H4 (cell line): Measurements from ENCODE around the gene EOLA1. TPM values are rescaled to one million over a fixed set of nuclear protein-coding genes. Genes with fewer than 3 reads are reported as not detected.
"Not testable (repeated sequence)": the region's sequence is repeated elsewhere in the genome, so short reads cannot be mapped to it uniquely, and the experiment has no call there.

Experiments
- DNase-seq: peaks from one replicate; pipeline ENCODE4 v3.0.0-alpha.2; 2015; ENCODE audit warnings: low spot score
- total RNA-seq: library from RNA; depleted of rRNA; stranded (reverse); fragments of >200 nt; shearing (Covaris generic); gene quantifications from 2 replicates; pipeline ENCODE4 v1.2.3, GENCODE V29; 2014

The EOLA1 gene
- total RNA-seq, 1 experiment from 2014 or later: 15.7 TPM

DNA sequence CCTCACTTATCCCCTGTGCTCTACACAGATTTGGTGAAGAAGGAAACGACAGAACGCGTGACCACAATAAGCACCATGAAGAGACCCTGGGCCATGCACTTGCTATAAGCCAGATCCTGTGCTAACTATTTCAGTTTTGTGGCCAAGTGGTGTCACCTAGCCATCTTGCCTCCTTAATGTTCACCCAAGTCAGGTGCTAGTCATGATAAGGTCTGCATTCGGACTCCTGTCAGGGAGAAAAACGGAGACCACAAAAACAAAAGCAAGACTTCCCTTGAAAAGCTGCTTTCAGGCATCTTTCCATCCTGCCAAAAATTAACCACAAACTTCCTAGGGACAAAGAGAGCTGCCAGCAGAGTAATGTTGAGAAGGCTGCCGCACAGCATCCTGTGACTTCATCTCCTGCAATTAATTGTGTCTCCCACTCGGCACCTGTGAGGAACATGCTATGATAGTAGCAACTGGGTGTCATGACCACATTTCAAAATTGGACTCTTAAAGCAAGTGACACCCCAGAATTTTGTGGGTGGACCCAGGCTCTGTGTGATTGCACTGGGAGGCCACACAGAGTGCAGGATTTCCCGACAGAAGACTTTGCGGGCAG lies 26.9 kb upstream of the EOLA1 start:
- DNase-seq: peak; percentile 49

DNA sequence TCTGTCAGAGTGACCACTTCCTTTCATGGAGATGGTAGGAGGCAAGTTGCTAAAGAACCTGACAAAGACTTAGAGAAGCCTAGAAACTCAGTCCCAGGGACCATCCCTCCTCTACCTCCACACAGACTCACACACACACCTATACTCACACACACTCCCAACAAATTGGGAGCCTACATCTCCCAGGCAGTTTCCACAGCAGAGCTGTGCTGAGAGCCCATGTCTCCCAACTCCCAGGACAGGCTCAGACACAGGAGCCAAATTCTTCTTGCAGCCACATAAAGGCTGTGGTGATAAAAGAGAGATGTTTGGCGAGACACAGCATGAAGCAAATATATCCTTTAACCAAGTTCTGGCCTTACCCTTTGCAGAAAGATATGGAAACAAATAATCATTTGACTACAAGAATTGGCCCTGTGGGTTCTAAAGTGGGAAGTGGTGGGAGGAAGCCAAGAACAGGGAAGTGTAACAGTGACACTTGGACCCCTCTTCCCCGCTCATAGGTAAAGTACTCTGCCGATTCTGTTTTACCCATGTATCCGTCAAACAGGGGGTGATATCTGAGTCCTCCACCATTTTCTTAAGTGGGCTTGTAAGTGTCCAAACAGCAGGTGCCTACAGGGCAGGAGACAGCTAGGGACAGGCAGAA lies 24.7 kb upstream of the EOLA1 start:
- DNase-seq: no peak

DNA sequence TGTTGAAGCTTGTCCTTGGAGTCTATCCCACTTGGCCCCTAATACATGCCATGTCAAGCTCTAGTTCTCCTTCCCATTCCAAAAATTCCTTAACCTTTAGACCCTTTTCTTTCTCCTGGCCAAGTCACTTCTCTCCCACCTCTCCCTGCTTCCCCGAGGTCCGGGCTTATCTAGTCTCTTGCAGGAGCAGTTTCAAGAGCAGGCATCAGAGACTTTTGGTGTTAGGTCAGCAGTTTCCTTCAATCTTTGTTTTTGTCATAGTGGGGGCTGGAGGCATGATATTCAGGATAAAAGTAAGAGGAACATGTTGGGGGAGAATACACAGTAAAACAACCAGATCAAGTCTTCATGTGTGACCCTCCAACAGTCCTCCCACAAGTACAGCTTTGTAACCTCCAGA lies 24.2 kb upstream of the EOLA1 start:
- DNase-seq: no peak

DNA sequence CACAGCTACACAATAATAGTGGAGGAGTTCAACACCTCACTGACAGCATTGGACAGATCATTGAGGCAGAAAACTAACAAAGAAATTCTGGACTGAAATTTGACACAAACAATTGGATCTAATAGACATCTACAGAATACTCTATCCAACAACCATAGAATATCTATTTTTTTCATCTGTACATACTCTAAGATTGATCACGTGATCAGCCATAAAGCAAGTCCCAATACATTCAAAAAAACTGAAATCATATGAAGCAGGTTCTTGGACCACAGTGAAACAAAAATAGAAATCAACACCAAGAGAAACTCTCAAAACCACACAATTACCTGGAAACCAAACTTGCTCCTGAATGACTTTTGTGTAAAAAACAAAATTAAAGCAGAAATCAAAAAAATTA lies 23.5 kb upstream of the EOLA1 start:
- DNase-seq: no peak

DNA sequence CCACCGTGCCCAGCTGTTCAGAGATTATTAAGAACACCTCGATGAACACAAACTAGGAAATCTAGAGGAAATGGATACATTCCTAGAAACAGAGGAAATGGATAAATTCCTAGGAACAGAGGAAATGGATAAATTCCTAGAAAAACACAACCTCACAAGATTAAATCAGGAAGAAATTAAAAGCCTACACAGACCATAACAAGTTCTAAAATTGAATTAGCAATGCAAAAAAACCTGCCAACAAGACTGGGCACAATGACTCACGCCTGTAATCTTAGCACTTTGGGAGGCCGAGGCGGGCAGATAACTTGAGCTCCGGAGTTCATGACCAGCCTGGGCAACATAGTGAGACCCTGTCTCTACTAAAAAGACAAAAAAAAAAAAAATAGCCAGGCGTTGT lies 22.6 kb upstream of the EOLA1 start:
- DNase-seq: no peak

DNA sequence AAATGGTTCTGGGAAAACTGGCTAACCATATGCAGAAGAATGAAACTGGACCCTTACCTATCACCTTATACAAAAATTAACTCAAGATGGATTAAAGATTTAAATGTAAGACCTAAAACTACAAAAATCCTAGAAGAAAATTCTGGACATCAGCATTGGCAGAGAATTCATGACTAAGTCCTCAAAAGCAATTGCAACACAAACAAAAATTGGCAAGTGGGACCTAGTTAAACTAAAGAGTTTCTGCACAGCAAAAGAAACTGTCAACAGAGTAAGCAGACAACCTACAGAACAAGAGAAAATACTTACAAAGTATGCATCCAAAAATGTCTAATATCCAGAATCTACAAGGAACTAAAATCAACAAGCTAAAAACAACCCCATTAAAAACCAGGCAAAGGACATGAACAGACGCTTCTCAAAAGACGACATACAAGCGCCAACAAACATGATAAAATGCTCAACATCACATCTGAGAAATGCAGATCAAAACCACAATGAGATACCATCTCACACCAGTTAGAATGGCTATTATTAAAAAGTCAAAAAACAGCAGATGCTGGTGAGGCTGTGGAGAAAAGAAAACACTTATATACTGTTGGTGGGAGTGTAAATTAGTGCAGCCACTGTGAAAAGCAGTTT lies 20.1 kb upstream of the EOLA1 start:
- not testable (repeated sequence) for DNase-seq

DNA sequence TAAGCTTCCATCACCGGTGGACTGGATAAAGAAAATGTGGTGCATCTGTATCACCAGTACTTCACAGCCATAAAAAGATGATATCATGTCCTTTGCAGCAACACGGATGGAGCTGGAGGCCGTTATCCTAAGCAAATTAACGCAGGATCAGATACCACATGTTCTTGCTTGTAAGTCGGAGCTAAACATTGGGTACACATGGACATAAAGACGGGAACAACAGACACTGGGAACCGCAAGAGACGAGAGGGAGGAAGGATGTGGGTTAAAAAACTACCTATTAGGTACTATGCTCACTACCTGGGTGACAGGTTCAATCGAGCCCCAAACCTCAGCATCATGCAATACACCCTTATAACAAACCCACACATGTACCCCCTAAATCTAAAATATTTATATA lies 19.4 kb upstream of the EOLA1 start:
- no peak for DNase-seq

DNA sequence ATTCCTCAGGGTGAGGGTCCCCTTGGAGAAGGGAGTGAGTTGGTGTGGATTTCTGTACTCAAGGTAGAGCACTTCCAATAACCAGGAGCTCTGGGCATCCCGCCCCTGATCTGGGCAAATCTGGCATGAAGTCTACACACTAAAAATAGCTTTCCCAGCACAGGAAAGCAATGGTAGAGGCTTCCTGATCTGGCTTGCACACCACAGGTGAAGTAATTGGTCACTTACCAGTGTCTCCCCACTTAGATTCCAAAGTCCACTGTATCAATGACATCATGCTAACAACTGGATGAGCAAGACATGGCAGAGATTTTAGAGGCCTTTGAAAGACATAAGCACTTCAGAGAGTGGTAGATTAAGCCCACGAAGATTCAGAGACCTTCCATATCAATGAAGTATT lies 17.9 kb upstream of the EOLA1 start:
- DNase-seq: no peak

DNA sequence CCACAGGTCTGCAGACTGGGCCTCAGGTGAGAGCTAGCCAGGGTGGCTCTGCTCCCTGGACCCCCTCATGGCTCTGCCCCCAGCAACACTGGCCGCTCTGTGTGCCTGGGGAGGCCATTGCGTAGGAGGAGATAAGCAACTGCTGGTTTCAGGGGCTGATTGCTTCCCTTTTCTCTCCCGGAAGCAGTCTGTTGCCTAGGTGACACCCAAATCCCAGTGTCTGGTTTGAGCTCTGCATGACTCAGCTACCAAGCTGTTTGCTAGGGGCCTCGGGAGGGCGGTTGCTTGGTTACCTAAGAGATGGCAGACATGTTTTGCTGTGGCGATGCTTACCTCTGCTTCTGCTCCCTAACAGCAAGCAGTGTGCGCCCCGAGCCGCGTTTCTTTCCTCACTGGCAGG lies 15.4 kb upstream of the EOLA1 start:
- DNase-seq: peak; percentile 38

DNA sequence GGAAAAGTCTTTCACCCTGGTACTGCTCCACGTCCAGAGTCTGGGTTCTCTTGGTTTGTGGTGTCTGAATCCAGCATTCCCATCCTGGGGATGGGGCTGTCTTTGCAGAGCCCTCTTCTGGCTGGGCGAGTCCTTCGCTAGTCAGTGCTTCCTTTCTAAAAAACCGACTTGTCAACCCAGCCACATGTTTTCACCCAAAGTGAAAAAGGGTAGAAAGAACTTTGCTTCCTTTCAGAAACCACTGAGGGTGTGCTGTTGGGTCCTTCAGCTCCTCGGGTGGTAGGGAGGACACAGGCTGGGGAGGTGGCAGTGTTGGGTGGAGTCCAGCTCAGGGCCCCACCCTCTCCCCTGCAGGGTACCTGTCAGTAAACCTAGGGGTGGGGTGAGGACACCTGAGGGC lies 14.9 kb upstream of the EOLA1 start:
- DNase-seq: not testable (repeated sequence)

DNA sequence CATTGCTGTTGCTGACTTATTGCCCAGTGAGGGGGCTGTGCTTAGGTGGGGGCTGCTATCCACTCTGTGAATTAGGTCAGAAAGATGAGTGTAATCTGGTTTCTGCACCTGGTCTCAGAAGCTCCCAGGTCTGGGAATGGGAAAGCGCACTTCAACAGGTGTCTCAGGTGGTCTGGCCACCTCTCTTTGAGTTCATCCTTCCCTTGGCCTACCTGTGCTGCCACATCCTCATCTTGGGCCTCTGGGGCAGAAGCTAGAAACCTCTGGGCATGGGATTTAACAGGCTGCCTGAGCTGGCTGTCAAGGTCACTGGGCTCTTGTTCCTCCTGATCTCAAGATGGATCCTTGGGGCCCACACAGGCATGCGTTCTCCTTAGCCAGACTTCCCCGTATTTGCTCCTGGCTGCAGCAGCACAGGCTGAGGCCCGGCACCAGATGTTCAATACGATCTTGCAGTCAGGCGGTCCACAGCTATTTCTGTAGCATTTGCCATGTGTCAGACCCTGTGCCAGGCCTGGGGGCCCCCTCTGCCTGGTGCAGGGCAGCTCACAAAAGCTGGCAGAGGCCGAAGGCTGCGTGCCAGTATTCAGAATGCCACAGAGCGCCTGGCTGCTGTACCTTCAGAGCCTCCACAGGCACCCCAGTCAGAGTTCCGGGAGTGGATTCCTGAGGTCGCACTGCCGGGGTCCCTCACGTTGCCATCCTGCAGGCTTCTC lies 14.3 kb upstream of the EOLA1 start:
- DNase-seq: not testable (repeated sequence)

DNA sequence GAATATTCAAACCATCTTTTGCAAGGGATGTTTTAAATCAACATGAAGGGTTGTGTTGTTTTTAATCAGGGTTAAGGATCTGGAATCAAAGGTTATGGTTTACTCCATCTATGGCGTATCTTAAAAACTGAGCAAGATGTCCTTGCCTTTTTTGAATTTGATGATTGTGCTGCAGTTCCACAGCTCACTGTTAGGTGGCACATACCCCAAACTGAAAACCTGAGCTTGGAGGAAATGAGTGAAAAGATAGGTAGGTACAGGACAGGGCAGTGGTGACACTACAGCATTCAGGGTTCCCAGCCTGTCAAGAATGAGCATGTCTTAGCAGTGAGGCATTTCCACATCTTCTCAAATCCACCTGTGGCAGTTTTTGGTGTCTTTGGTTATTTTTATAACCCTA lies 13.1 kb upstream of the EOLA1 start:
- DNase-seq: no peak

DNA sequence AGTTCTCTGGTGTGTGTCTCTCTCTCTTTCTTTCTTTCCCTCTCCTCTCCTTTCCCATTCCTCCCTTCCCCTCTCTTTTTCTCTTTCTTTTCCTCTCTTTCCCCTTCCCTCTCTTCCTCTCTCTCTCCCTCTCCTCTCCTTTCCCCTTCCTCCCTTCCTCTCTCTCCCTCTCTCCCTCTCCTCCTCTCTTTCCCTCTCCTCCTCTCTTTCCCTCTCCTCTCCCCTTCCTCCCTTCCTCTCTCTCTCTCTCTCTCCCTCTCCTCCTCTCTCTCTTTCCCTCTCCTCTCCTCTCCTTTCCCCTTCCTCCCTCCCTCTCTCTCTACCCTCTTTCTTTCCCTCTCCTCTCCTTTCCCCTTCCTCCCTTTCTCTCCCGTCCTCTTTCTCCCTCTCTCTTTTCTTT lies 12.4 kb upstream of the EOLA1 start:
- no peak for DNase-seq

DNA sequence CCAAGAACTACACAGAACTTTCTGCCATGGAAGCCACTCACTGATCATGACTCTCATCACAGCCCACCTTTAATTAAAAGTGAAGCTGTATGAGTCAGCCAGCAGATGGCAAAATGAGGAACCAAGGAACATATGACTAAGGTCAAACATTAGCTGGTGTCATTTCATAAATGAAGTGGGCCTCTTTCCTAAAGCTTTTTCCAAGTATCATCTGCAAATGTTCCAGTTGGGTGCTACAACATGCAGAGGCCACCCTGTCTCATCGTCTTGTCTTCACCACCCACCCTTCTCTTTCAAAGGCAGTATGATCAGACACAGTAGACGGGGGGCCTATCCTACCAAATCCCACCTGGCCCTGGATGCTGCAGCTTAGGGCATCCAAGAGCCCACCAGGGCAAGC lies 9.2 kb upstream of the EOLA1 start:
- no peak for DNase-seq

DNA sequence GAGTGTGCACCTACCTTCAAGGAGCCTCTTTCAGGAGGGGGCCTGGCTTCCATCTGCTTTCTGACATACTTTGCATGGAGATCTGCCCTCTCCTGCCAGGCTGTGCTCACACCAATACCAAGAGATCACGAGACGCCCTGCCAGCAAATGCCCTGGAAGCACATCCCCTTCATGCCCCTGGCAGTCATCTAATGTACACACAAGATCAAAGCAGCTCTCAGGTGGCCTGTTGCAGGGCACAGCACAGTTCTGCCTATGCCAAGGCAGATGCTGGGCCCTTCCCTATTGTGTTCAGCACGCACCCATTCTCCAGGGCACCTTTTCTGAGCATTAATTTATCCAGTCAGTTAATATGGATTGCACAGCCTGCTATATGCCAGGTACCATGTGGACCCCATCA lies 7.9 kb upstream of the EOLA1 start:
- not testable (repeated sequence) for DNase-seq

DNA sequence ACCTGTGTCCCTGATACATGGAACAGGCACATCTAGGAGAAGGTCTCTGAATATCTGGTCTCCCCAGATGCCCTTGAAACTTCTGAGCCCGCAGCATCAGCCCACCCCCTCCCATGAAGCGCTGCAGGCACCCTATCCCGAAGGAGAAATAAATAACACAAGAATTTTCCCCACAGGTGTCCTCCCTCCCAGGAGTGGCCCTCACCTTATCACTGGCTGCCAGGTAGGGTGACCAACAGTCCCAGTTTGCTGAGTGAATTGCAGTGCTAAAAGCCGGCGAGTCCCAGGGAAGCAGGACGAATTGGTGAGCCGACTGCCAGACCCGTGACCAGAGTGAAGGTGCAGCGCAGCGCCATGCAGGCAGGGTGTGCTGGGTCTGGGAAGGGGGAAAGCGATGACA lies 6.8 kb upstream of the EOLA1 start:
- not testable (repeated sequence) for DNase-seq

DNA sequence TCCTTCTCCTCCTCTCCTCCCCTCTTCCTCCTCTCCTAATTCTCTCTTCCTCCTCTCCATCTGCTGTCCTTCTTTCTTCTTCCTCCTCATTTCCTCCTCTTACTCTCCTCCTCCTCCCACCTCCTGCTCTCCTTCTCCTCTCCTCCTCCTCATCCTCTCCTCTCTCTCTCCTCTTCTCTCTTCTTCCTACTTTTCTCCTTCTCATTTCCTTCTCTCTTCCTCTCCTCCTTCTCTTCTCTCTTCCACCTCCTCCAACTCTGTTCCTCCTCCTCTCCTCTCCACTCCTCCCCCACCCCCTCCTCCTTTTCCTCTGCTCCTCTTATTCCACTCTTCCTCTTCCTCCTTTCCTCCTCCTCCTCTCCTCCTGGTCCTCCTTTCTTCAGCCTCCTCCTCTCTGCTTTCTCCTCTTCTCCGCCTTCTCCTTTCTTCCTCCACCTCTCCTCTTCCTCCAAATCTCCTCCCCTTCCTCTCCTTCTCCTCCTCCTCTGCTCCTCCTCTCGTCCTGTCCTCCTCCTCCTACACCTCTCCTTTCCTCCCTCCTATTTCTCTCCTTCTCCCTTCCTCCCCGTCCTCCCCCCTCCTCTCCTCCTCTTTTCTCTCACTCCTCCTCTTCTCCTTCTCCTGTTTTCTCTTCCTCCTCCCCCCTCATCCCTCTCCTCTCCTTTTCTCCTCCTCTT lies 5.7 kb upstream of the EOLA1 start:
- DNase-seq: not testable (repeated sequence)

DNA sequence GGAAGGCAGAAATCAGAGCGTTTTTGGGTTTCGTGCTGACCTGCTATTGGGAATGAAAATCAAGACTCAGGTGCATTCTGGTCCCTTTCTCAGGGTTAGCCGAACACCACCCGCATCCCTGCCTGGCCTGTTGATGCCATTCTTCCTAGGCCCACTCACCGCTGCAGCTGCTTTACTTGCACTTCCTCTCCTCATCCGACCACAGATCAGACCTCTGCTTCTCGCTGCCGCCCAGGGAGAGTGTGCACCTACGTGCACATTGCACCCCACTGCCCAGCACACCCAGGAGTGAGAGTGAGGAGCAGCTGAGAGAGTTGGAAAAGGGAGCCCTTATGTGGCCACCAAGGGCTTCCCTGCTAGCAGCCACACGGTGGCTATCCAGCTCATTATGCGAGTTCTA lies 3.3 kb upstream of the EOLA1 start:
- not testable (repeated sequence) for DNase-seq

DNA sequence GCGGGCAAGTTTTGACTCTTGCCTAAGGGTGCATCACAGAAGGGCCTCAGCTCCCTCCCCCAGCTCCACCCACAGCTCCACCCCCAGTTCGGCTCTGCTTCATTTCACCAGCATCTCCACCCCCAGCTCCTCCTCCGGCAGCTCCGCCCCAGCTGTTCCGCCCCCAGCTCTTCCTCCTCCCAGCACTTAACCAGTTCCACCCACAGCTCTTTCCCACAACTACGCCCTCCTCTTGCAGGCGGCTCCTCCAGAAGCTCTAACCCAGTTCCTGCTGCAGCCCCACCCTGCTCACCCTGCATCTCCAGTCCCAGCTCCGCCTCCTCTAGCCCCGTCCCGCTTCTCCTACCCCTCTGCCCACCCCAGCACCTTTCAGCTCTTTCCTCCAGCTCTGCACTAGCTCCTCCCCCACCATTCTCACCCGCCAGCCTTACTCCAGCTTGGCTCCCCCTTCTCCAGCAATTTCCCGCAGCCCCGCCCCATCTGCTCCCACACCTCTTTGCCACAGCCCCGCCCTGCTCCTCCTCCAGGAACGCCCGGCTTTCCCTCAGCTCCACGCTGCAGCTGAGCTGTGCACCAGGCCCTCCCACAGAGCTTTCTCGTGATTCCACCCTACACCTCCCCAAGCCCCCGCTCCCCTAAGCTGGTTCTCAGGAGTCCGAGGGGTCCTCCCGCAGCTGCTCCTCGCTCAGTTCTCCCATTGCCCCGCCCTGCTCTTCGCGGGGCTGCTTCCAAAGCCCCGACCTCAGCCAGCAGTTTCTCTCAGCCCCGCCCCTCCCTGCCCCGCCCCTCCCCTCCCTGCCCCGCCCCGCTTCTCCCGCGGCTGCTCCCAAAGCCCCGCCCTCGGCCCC lies 1.3 kb upstream of the EOLA1 start:
- peak; percentile 92 for DNase-seq

DNA sequence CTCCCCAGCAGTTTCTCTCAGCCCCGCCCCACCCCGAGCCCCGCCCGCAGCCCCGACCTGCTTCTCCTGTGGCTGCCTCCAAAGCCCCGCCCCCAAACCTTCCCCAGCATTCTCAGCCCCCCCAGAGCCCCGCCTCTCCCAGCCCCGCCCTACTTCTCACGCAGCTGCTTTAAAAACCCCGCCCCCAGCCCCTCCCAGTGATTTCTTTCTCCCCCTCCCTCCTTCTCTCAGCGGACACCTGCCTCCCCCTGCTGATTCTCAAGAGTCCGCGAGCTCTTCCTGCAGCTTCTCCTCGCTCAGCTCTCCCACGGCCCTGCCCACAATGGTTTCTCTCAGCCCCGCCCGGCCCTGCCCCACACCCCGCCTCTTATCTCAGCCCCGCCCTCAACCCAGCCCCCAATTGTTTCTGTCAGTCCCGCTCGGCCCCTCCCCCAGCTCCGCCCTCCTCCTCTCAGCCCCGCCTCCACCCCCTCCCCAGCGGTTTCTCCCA lies 636 bp upstream of the EOLA1 start:
- DNase-seq: peak; percentile 72

DNA sequence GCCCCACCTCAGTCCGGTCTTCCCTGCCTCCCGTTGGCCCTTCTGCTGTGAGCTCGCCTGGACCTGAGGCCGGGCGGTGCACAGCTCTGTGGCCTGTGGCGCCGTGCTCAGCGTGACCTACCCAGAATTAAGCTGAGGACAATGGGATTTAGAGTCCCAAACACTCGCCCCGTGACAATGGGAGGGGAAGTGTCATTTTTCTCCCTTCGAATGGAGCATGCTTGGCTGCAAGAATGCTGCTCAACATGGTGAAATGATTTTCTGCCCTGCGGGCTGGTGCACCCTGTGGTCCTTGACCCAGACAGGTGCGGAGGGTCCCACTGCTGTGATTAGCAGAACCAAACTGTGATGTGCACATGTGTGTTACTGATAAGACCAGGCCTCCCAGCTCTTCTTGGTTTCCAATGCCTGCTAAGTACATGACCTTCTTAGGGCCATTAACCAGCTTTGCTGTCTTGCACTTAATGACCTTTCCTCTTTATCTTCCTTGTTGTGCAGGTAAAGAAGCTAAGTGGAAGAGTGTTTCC lies 772 bp downstream of the EOLA1 start:
- no peak for DNase-seq
